OCI-LY3 (cell line): ENCODE results near the gene CLEC16A.

Source experiments
- EZH2phosphoT487 ChIP-seq: fragments of 200-600 bp; shearing (Covaris generic); IDR thresholded peaks from 2 replicates; pipeline ENCODE4 v1.6.1; 2018; ENCODE audit warnings: antibody characterized with exemption, mixed run types, low read depth
- TF ChIP-seq, protein P1 (sequence below): fragments of 200-600, 300-600 bp; sonication (generic); IDR thresholded peaks from 2 replicates; pipeline ENCODE4 v1.5.1; 2014; ENCODE audit warnings: antibody characterized with exemption, low read length, low read depth

- TF ChIP-seq, protein P1, sequence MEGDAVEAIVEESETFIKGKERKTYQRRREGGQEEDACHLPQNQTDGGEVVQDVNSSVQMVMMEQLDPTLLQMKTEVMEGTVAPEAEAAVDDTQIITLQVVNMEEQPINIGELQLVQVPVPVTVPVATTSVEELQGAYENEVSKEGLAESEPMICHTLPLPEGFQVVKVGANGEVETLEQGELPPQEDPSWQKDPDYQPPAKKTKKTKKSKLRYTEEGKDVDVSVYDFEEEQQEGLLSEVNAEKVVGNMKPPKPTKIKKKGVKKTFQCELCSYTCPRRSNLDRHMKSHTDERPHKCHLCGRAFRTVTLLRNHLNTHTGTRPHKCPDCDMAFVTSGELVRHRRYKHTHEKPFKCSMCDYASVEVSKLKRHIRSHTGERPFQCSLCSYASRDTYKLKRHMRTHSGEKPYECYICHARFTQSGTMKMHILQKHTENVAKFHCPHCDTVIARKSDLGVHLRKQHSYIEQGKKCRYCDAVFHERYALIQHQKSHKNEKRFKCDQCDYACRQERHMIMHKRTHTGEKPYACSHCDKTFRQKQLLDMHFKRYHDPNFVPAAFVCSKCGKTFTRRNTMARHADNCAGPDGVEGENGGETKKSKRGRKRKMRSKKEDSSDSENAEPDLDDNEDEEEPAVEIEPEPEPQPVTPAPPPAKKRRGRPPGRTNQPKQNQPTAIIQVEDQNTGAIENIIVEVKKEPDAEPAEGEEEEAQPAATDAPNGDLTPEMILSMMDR = no peak
- TF ChIP-seq EZH2phosphoT487 = no peak
These were observed 27.8 kb upstream of the CLEC16A start for GRCh38 chr16:10916534-10916933.
